ENCODE measurements around the gene ILF3.

DNA sequence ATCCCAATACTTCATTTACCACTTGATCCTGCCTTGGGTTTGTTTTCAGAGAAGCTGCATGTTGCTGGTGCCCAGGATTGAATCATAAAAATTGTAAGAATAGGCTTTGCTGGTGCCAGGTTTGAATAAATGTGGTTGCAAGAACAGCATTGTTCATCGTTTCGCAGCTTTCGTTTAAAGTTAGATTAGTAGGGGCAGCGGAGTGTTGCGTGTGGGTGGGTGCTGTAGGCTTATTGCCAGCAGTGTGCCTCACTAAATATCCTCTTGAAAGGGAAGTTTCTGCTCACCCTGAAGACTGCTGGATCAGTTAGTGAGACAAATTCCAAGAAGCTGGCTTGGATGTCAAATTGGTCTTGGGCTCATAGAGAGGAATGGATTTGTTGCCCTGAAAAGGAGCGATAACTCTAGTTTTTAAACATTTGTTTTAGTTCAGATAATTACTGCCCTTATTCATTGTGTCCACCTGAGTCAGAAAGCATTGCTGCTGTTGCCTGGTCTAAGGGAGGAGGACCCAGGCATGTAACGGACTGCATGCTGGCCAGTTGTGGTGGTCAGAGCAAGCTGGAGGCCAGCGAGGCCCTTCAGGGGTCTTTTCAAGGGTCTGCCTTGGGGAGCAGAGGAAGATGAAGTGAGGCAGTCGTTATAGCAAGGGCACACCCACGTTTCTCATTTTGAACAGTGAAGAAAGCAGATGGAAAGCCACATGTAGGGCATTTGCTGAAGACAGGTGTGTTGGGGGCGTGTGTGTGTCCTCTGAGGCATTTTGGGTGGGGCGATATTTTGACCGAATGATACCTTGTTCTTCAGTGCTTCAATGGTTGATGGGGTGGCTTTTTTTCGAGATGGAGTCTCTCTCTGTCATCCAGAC lies 8.5 kb downstream of the ILF3 start:
- TF ChIP-seq, protein P1, sequence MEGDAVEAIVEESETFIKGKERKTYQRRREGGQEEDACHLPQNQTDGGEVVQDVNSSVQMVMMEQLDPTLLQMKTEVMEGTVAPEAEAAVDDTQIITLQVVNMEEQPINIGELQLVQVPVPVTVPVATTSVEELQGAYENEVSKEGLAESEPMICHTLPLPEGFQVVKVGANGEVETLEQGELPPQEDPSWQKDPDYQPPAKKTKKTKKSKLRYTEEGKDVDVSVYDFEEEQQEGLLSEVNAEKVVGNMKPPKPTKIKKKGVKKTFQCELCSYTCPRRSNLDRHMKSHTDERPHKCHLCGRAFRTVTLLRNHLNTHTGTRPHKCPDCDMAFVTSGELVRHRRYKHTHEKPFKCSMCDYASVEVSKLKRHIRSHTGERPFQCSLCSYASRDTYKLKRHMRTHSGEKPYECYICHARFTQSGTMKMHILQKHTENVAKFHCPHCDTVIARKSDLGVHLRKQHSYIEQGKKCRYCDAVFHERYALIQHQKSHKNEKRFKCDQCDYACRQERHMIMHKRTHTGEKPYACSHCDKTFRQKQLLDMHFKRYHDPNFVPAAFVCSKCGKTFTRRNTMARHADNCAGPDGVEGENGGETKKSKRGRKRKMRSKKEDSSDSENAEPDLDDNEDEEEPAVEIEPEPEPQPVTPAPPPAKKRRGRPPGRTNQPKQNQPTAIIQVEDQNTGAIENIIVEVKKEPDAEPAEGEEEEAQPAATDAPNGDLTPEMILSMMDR (IDR thresholded peaks at IDR 0.05 in 2 of 3, conservative IDR thresholded peaks at IDR 0.05 in 1 of 3; ENCODE audit: control insufficient read depth in 2 of 3, extremely low read depth in 1 of 3, insufficient read depth in 1 of 3, low read depth in 3 of 3, low read length in 3 of 3): no peak
- TF ChIP-seq NFIC (IDR thresholded peaks at IDR 0.05; ENCODE audit: low read depth, low read length): no peak
- no peak for TF ChIP-seq NRF1 (conservative IDR thresholded peaks at IDR 0.05; ENCODE audit: low read depth, low read length)
- no peak for TF ChIP-seq POLR2A (IDR thresholded peaks at IDR 0.05; ENCODE audit: low read depth, low read length)
- TF ChIP-seq CREB1 (IDR thresholded peaks at IDR 0.05; ENCODE audit: low read depth): no peak
- TF ChIP-seq, protein P2, sequence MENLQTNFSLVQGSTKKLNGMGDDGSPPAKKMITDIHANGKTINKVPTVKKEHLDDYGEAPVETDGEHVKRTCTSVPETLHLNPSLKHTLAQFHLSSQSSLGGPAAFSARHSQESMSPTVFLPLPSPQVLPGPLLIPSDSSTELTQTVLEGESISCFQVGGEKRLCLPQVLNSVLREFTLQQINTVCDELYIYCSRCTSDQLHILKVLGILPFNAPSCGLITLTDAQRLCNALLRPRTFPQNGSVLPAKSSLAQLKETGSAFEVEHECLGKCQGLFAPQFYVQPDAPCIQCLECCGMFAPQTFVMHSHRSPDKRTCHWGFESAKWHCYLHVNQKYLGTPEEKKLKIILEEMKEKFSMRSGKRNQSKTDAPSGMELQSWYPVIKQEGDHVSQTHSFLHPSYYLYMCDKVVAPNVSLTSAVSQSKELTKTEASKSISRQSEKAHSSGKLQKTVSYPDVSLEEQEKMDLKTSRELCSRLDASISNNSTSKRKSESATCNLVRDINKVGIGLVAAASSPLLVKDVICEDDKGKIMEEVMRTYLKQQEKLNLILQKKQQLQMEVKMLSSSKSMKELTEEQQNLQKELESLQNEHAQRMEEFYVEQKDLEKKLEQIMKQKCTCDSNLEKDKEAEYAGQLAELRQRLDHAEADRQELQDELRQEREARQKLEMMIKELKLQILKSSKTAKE (IDR thresholded peaks at IDR 0.05; ENCODE audit: low read depth, poor library complexity, severe bottlenecking): no peak
- no peak for TF ChIP-seq ZNF217 (IDR thresholded peaks at IDR 0.05)
- TF ChIP-seq TAF1 (IDR thresholded peaks at IDR 0.05; ENCODE audit: borderline replicate concordance, low read depth, low read length): no peak
- no peak for TF ChIP-seq HDGF (IDR thresholded peaks at IDR 0.05)
- no peak for TF ChIP-seq CHD4 (IDR thresholded peaks at IDR 0.05)
- TF ChIP-seq MEF2A (IDR thresholded peaks at IDR 0.05; ENCODE audit: insufficient read depth, low read depth, low read length): no peak
- TF ChIP-seq CBX5 (IDR thresholded peaks at IDR 0.05; ENCODE audit: low read depth): no peak
- TF ChIP-seq, protein P3, sequence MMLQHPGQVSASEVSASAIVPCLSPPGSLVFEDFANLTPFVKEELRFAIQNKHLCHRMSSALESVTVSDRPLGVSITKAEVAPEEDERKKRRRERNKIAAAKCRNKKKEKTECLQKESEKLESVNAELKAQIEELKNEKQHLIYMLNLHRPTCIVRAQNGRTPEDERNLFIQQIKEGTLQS (IDR thresholded peaks at IDR 0.05; ENCODE audit: borderline replicate concordance, extremely low read depth, low read depth, low read length): no peak
